Retinal pigment epithelial cell (primary cell): ENCODE results near the gene EDAR.

Experiments
- DNase-seq: peaks from one replicate; pipeline ENCODE4 v3.0.0-alpha.2; 2010; ENCODE audit warnings: low read depth
- H3K4me3 ChIP-seq: 2 replicates; pipeline ENCODE4 v1.5.1; 2011; ENCODE audit warnings: mild to moderate bottlenecking, low read length, control low read depth, moderate library complexity
- CTCF ChIP-seq: conservative IDR thresholded peaks from 2 replicates; pipeline ENCODE4 v1.5.1; 2011; ENCODE audit warnings: low read depth, low read length, control low read depth, inconsistent platforms

The EDAR gene

DNA sequence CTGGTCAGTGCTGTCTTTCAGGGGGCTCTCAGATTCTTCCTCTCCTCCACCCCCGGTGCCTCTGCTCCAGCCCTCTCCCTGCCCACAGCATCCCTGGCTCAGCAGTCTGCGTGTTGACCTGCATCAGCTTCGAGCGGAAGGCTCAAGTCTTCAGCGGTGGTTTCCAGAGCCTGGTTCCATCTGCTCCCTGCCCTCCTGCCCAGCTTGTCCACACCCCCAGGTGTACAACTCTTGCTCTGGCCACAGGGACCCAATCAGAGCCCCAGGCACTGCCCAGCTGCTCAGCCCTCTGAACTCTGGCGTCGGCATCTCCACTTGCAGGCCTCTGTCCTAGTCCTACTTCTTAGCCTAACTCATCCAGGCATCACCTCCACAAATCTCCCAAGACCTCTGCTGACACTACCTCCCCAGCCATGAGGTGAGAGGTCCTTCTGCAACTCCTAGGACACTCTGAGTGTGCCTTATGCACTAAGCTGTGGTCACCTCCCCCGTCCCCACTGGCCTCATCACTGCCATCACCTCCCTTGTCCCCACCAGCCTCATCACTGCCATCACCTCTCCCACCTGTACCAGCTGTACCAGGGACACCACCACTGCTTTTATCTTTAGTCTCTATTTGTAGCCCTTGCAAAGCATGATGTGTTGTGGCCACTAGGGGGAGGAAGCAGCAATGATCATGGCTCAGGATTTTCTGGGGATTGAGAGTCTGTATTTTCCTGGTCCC, 60.9 kb downstream of the EDAR start:
- peak; percentile 94 for TF ChIP-seq CTCF
- H3K4me3 ChIP-seq, result no peak overlapping the region
- no peak for DNase-seq

DNA sequence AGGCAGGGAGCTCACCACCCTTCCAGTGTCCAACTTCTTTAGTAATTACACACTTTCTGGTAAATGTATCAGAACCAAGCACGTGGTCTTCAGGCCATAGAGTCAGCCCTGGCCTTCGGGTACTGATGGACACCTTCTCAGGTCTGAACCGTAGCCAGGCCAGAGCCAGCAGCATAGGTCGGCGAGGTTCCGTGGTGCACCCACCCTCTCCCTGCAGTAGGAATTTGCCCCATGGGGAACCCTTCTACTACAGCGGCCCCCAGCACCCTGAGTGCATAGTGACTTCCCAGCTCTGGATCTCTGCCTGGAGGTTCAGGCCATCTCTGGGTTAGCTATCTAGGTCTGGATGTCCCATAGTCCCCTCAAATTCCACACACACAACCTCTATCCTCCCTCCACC, 61.6 kb downstream of the EDAR start:
- no peak for DNase-seq
- no peak overlapping the region for H3K4me3 ChIP-seq
- no peak for TF ChIP-seq CTCF

DNA sequence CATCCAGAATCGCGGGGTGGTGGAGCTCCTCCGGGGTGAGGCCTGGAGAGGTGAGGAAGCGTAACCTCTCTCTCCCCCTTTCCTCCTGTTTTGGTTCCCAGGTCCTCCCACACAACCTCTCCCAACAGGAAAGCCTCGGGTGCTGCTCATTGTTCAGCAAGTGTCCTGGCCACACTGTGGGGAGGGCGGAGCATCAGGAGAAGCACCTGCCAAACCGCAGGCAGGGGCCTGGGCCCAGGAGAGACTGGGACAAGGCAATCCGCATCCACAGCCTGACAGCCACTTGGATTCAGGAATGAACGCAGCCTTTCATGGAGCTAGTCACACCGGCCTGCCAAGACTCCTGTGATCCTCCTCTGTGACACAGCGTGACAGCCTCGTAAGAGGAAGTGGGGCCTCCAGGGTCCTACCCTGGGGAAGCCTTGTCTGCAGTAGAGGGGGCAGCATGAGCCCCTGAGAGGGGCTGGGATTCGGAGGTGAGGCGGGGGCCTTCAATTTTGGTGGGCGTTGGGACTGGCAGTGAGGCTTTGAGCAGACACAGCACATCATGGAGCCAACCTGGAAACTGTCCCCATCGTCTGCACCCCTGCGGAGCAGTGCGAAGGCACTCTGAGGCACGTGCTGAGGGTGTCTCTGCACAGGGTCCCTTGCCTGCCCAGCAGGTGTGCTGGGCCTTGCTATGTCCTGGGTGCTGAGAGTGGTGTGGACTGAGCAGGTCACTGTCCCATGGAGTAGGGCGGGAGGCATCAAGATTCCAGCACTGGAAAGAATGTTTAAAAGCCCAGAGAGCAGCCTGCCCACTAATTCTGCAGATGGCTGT, 62.2 kb downstream of the EDAR start:
- TF ChIP-seq CTCF, result no peak
- H3K4me3 ChIP-seq, result no peak overlapping the region
- DNase-seq, result no peak

- no peak for DNase-seq
- TF ChIP-seq CTCF, result no peak
- no peak overlapping the region for H3K4me3 ChIP-seq
These were observed 63.3 kb downstream of the EDAR start for GRCh38 chr2:108925735-108926134.

DNA sequence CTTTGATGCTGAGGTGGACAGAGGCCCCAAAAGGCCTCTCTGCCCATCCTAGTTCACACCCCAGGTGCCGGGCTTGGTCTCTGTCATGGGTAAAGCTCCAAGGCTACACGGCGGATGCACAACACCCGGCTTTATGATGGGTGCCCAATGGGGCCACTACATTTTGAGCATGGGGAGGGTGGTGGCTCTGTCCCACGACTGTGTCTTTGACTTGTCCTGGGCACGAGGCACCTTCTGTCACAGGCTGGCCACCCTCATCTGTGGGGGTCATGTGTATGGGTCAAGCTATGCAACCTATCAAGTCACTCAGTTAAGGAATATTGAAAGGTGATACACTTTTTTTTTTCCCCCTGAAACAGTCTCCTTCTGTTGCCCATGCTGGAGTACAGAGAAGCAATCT, 63.7 kb downstream of the EDAR start:
- no peak overlapping the region for H3K4me3 ChIP-seq
- TF ChIP-seq CTCF, result no peak
- DNase-seq, result no peak

DNA sequence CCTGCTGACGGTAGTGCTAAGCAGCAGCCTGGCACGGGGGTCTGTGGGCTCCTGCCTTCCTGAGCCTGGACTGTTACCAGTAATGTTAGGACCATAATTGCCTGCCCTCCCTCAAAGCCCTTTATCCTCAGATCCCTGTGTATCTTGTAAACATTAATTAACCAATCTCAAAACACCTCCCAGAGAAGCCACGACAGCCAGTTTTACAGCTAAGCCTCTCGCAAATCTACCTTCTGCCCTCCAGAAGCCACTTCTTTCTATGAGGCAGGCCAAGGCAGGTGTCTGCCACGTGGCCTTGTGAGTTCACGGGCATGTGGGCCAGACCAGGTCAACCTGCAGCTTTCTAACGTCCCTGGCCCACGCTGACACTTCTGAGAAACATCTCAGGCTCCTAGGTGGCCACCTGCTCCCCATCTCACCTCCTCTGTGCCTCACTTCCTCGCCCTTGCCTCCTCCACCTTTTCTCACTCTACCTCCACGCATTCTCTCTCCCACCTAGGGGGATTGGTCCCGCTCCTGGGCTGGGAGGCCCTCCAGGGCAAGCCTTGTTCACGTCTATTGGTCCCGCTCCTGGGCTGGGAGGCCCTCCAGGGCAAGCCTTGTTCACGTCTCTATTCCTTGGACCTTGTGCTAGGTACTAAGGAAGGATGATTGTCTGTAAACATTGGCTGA, 64.3 kb downstream of the EDAR start:
- no peak for TF ChIP-seq CTCF
- H3K4me3 ChIP-seq, result no peak overlapping the region
- no peak for DNase-seq
